B cell (primary cell): ENCODE results near the gene LAMA1. TPM values are rescaled to one million over a fixed set of nuclear protein-coding genes. Genes with fewer than 3 reads are reported as not detected.

Experiments
- ATAC-seq: fragments of 200-7000 bp; cut with Tn5 transposase; one replicate; pipeline ENCODE4 v1.10.0; 2021; ENCODE audit warnings: low read depth, mild to moderate bottlenecking, moderate number of reproducible peaks, moderate library complexity
- CTCF ChIA-PET: fragments of 350-600 bp; sonication (Branson Sonifier 250); formaldehyde crosslinking; loops from one replicate; lab custom pipeline; 2021; ENCODE audit warnings: antibody characterized with exemption, inconsistent platforms; lab: Charles Lee
- POLR2A ChIA-PET: fragments of 350-600 bp; sonication (Branson Sonifier 250); formaldehyde crosslinking; loops from one replicate; lab custom pipeline; 2021; ENCODE audit warnings: antibody characterized with exemption; lab: Charles Lee
- DNase-seq: peaks from one replicate; pipeline ENCODE4 v3.0.0; 2013
- H2AFZ ChIP-seq: 2 replicates; pipeline ENCODE4 v1.6.1; 2012; ENCODE audit warnings: mild to moderate bottlenecking, low read depth, low read length; ENCODE audit not compliant: insufficient read depth, poor library complexity, severe bottlenecking
- H3K27ac ChIP-seq, 2 donors: 1 replicate in 1 of 2; 2 replicates in 1 of 2; pipeline ENCODE4 v1.5.1; 2012 to 2013; ENCODE audit warnings: low read length in 2 of 2, mild to moderate bottlenecking in 2 of 2, moderate library complexity in 1 of 2
- H3K27me3 ChIP-seq, 4 experiments: fragments of 200-600 bp in 1 of 4; sonication (generic) in 1 of 4; replicated peaks in 1 of 4; 1 replicate in 2 of 4; 2 replicates in 2 of 4; pipeline versions ENCODE4 v1.6.1 to v1.7.0; 2013 to 2016; ENCODE audit warnings: low read length in 3 of 4, mild to moderate bottlenecking in 2 of 4, mixed read lengths in 1 of 4, moderate library complexity in 1 of 4; ENCODE audit not compliant: insufficient read depth in 4 of 4, control insufficient read depth in 3 of 4; ENCODE audit errors: control extremely low read depth in 1 of 4
- H3K36me3 ChIP-seq, 2 experiments: replicated peaks in 1 of 2; 1 replicate in 1 of 2; 2 replicates in 1 of 2; pipeline versions ENCODE4 v1.6.1 to v1.7.1; 2013; ENCODE audit warnings: low read length in 1 of 2; ENCODE audit not compliant: insufficient read depth in 2 of 2, control insufficient read depth in 1 of 2; ENCODE audit errors: control extremely low read depth in 1 of 2, extremely low read depth in 1 of 2
- H3K4me1 ChIP-seq, 2 donors: fragments of 200-600 bp in 1 of 2; sonication (generic) in 1 of 2; 1 replicate in 1 of 2; 2 replicates in 1 of 2; pipeline versions ENCODE4 v1.5.1 to v1.6.1; 2013 to 2017; ENCODE audit warnings: low read length in 2 of 2; ENCODE audit not compliant: control insufficient read depth in 2 of 2, insufficient read depth in 2 of 2
- H3K4me2 ChIP-seq: replicated peaks from 2 replicates; pipeline ENCODE3; 2012; ENCODE audit warnings: mild to moderate bottlenecking, low read depth, low read length; ENCODE audit not compliant: poor library complexity, severe bottlenecking
- H3K4me3 ChIP-seq, 5 experiments: fragments of 200-600 bp in 1 of 5; sonication (generic) in 1 of 5; 1 replicate in 3 of 5; 2 replicates in 2 of 5; pipeline versions ENCODE4 v1.5.1 to v1.7.0; 2011 to 2016; ENCODE audit warnings: low read length in 4 of 5, mild to moderate bottlenecking in 4 of 5, low read depth in 2 of 5, control low read depth in 1 of 5, moderate library complexity in 1 of 5; ENCODE audit not compliant: insufficient read depth in 1 of 5; ENCODE audit errors: control extremely low read depth in 1 of 5, extremely low read depth in 1 of 5
- H3K79me2 ChIP-seq: fragments of 200-600 bp; sonication (generic); one replicate; pipeline ENCODE4 v1.6.0; 2016; ENCODE audit warnings: low read length; ENCODE audit not compliant: control insufficient read depth, insufficient read depth
- H3K9ac ChIP-seq: fragments of 200-600 bp; sonication (generic); 2 replicates; pipeline ENCODE4 v1.6.1; 2017; ENCODE audit warnings: mild to moderate bottlenecking, low read length, moderate library complexity
- H3K9me3 ChIP-seq, 3 donors: one replicate each; pipeline versions ENCODE4 v1.6.1 to v1.7.1; 2013; ENCODE audit warnings: low read length in 2 of 3; ENCODE audit not compliant: control insufficient read depth in 2 of 3, insufficient read depth in 1 of 3; ENCODE audit errors: control extremely low read depth in 1 of 3
- H4K20me1 ChIP-seq: 2 replicates; pipeline ENCODE4 v1.6.0; 2012; ENCODE audit warnings: mild to moderate bottlenecking, low read length; ENCODE audit not compliant: insufficient read depth, control insufficient read depth, poor library complexity, severe bottlenecking
- H3K27ac Mint-ChIP-seq: one replicate; pipeline ENCODE4 v1.8.0; 2021; ENCODE audit warnings: mixed read lengths
- H3K27me3 Mint-ChIP-seq: one replicate; pipeline ENCODE4 v1.8.0; 2021; ENCODE audit warnings: mixed read lengths
- H3K4me1 Mint-ChIP-seq: one replicate; pipeline ENCODE4 v1.8.0; 2021; ENCODE audit warnings: mixed read lengths
- H3K4me3 Mint-ChIP-seq: one replicate; pipeline ENCODE4 v1.8.0; 2021; ENCODE audit warnings: mixed read lengths
- H3K9me3 Mint-ChIP-seq: one replicate; pipeline ENCODE4 v1.8.0; 2022; ENCODE audit warnings: mixed read lengths; ENCODE audit not compliant: insufficient read depth
- EZH2 ChIP-seq: IDR thresholded peaks from 2 replicates; pipeline ENCODE4 v1.6.1; 2012; ENCODE audit warnings: borderline replicate concordance, low read depth, mild to moderate bottlenecking, moderate library complexity, low read length; ENCODE audit not compliant: insufficient read depth, poor library complexity, severe bottlenecking
- WGBS: methylation state at CpG from one replicate; pipeline ENCODE4 v1.1.5; 2013; ENCODE audit warnings: missing lambda C conversion rate; ENCODE audit not compliant: insufficient coverage; 5-methylcytosine and 5-hydroxymethylcytosine counted together
- intact Hi-C: fragments of 100-400 bp; cut with micrococcal nuclease; formaldehyde crosslinking; loops from one replicate; pipeline ENCODE4 v1.10.0; 2022
- polyA plus RNA-seq: library from polyadenylated mRNA; depleted of rRNA; stranded (reverse); fragments of >200 nt; gene quantifications from 2 replicates; pipeline ENCODE4 v1.2.3, GENCODE V29; 2012
- total RNA-seq, 2 donors: library from RNA; stranded (reverse); fragments of 120-200 nt in 1 of 2; gene quantifications; 1 replicate in 1 of 2; 2 replicates in 1 of 2; pipeline versions ENCODE4 v1.2.3 to v1.2.4, GENCODE V29; 2013 to 2022
- TF ChIP-seq, protein P1 (sequence below): fragments of 200-600 bp; IDR thresholded peaks from one replicate; pipeline ENCODE4 v1.8.0; 2022; ENCODE audit warnings: antibody characterized with exemption, mild to moderate bottlenecking

LAMA1 gene
- total and polyA plus RNA-seq, 2 donors (not counting 1 experiment from before 2014, with no cell fraction given), result not detected

DNA sequence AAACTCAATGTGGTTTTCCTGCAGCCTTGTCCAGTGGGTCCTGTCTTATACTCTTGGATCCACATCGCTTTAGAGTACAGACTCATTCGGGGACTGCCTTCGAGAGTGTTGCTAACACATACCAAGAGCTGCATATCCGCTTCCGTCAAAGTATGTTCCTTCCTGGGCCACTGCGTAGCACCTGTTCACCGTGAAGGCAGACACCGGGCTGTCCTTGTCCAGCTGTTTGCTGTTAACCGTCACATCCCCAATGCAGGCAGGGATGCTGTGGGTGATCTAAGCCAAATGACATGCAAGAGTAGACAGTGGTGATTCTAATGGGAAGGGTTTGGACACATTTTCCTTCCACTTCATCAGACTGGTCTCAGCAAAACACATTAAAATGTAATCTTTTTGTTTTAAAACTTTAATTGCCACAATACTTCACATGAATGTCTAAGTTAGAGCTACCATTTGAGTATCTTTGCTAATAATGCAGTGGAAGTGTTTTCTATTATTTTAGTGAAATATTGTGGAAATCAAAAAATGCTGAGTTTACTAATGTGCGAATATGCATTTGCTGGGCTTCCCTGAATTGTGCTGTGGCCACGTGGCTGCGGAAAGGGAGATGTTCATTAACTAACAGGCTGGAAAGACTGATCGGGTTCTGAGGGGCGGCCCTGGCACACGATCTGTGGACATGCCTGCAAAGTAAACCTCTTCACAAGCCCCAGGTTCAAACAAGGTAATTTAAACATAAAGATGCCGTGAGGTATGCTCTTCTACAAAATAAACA lies 169.1 kb downstream of the LAMA1 start:
- Mint-ChIP-seq H3K27me3 (no peaks in the 10 kb centered on the region), H3K4me3 (no peak overlapping the region), H3K9me3 (no peaks in the 10 kb centered on the region), H3K4me1 (no peaks in the 10 kb centered on the region), H3K27ac (no peak overlapping the region)
- no peaks in the 10 kb centered on the region for H3K27me3 ChIP-seq
- ChIA-PET CTCF (no interaction called here), POLR2A (no interaction called here)
- H3K9ac ChIP-seq, result no peak overlapping the region
- TF ChIP-seq, protein P1, sequence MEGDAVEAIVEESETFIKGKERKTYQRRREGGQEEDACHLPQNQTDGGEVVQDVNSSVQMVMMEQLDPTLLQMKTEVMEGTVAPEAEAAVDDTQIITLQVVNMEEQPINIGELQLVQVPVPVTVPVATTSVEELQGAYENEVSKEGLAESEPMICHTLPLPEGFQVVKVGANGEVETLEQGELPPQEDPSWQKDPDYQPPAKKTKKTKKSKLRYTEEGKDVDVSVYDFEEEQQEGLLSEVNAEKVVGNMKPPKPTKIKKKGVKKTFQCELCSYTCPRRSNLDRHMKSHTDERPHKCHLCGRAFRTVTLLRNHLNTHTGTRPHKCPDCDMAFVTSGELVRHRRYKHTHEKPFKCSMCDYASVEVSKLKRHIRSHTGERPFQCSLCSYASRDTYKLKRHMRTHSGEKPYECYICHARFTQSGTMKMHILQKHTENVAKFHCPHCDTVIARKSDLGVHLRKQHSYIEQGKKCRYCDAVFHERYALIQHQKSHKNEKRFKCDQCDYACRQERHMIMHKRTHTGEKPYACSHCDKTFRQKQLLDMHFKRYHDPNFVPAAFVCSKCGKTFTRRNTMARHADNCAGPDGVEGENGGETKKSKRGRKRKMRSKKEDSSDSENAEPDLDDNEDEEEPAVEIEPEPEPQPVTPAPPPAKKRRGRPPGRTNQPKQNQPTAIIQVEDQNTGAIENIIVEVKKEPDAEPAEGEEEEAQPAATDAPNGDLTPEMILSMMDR, result no peak
- no peak for TF ChIP-seq EZH2
- no peak overlapping the region for H2AFZ ChIP-seq
- DNase-seq (no peak), ATAC-seq (no peak)
- intact Hi-C loops, result no loop called here
- no peaks in the 10 kb centered on the region for H3K36me3 ChIP-seq
- H3K9me3 ChIP-seq, result peaks cover 0 to 13% (median 0%) of the 10 kb centered on the region in 3 donors
- H4K20me1 ChIP-seq, result no peaks in the 10 kb centered on the region
- H3K4me3 ChIP-seq, result no peak overlapping the region
- no peaks in the 10 kb centered on the region for H3K79me2 ChIP-seq
- H3K27ac ChIP-seq, result no peak overlapping the region
- WGBS, result 94% methylated on average over 14 of the region's 16 CpGs
- H3K4me1 ChIP-seq, result no peaks in the 10 kb centered on the region
- no peak overlapping the region for H3K4me2 ChIP-seq

- Mint-ChIP-seq H3K27ac (no peak overlapping the region), H3K9me3 (no peaks in the 10 kb centered on the region), H3K4me1 (no peaks in the 10 kb centered on the region), H3K27me3 (no peaks in the 10 kb centered on the region), H3K4me3 (no peak overlapping the region)
- POLR2A ChIA-PET, result no interaction called here
- H3K27me3 ChIP-seq, result no peaks in the 10 kb centered on the region
- no peaks in the 10 kb centered on the region for H3K79me2 ChIP-seq
- ATAC-seq, result no peak
- intact Hi-C loops, result no loop called here
- no peak overlapping the region for H3K9ac ChIP-seq
- TF ChIP-seq, protein P1, result no peak
- no peak for TF ChIP-seq EZH2
- no peaks in the 10 kb centered on the region for H4K20me1 ChIP-seq
- no peak overlapping the region for H3K27ac ChIP-seq
- H3K4me2 ChIP-seq, result no peak overlapping the region
- WGBS, result 79% methylated on average over 7 of the region's 10 CpGs
- peaks cover 0 to 8% (median 0%) of the 10 kb centered on the region in 3 donors for H3K9me3 ChIP-seq
- no peak overlapping the region for H3K4me3 ChIP-seq
- H3K36me3 ChIP-seq, result no peaks in the 10 kb centered on the region
- CTCF ChIA-PET, result no interaction called here
- DNase-seq, result no peak
- no peaks in the 10 kb centered on the region for H3K4me1 ChIP-seq
- no peak overlapping the region for H2AFZ ChIP-seq
Measured at GRCh38 chr18:6947338-6948030, 170.1 kb downstream of the LAMA1 start.
